Loucy (cell line): ENCODE measurements around the gene QSOX1.

Source experiments
- H2AFZ ChIP-seq: fragments of 200-600 bp; sonication (generic); 2 replicates; pipeline ENCODE4 v1.6.0; 2016; ENCODE audit warnings: antibody characterized with exemption, mild to moderate bottlenecking, low read length, moderate library complexity
- H3F3A ChIP-seq: fragments of 200-600 bp; 2 replicates; pipeline ENCODE4 v1.6.0; 2016; ENCODE audit warnings: antibody characterized with exemption, low read depth, mild to moderate bottlenecking
- H3K27me3 ChIP-seq: fragments of 200-600 bp; sonication (generic); 2 replicates; pipeline ENCODE4 v1.6.1; 2014; ENCODE audit warnings: low read length, mild to moderate bottlenecking; ENCODE audit not compliant: insufficient read depth, poor library complexity, severe bottlenecking
- H3K36me3 ChIP-seq: fragments of 200-600 bp; sonication (generic); 2 replicates; pipeline ENCODE4 v1.6.1; 2016; ENCODE audit warnings: low read length; ENCODE audit not compliant: insufficient read depth
- H3K4me1 ChIP-seq: fragments of 200-600 bp; sonication (generic); 2 replicates; pipeline ENCODE4 v1.5.1; 2014; ENCODE audit warnings: low read length, mild to moderate bottlenecking; ENCODE audit not compliant: insufficient read depth, poor library complexity, severe bottlenecking
- H3K4me2 ChIP-seq: fragments of 200-600 bp; sonication (generic); 2 replicates; pipeline ENCODE4 v1.6.0; 2014; ENCODE audit warnings: antibody characterized with exemption, low read length, low read depth, mild to moderate bottlenecking; ENCODE audit not compliant: poor library complexity, severe bottlenecking
- H3K4me3 ChIP-seq: fragments of 200-600 bp; sonication (generic); 2 replicates; pipeline ENCODE4 v1.5.1; 2014; ENCODE audit warnings: low read length, mild to moderate bottlenecking, mixed read lengths; ENCODE audit not compliant: poor library complexity, severe bottlenecking
- H3K79me2 ChIP-seq: fragments of 200-600 bp; sonication (generic); 2 replicates; pipeline ENCODE4 v1.6.1; 2014; ENCODE audit warnings: low read length; ENCODE audit not compliant: insufficient read depth
- H3K9ac ChIP-seq: fragments of 200-600 bp; sonication (generic); 2 replicates; pipeline ENCODE4 v1.6.0; 2014; ENCODE audit warnings: mild to moderate bottlenecking, low read depth, low read length, moderate library complexity; ENCODE audit not compliant: poor library complexity, severe bottlenecking
- H3K9me2 ChIP-seq: fragments of 200-600 bp; sonication (generic); replicated peaks from 2 replicates; pipeline ENCODE4 v1.6.1; 2016; ENCODE audit warnings: low read depth, low read length, mixed read lengths
- H3K9me3 ChIP-seq: fragments of 200-600 bp; sonication (generic); 2 replicates; pipeline ENCODE4 v1.6.1; 2014; ENCODE audit warnings: mild to moderate bottlenecking, antibody characterized with exemption, low read length, low read depth; ENCODE audit not compliant: insufficient read depth
- H4K20me1 ChIP-seq: fragments of 200-600 bp; sonication (generic); 2 replicates; pipeline ENCODE4 v1.6.0; 2014; ENCODE audit warnings: antibody characterized with exemption, low read length, mild to moderate bottlenecking; ENCODE audit not compliant: insufficient read depth, poor library complexity, severe bottlenecking
- CTCF ChIP-seq: fragments of 200-600 bp; sonication (generic); conservative IDR thresholded peaks from 2 replicates; pipeline ENCODE4 v1.5.1; 2014; ENCODE audit warnings: mild to moderate bottlenecking, antibody characterized with exemption, low read length
- EZH2phosphoT487 ChIP-seq: fragments of 200-600 bp; IDR thresholded peaks from 2 replicates; pipeline ENCODE4 v1.6.1; 2018; ENCODE audit warnings: antibody characterized with exemption, mild to moderate bottlenecking, moderate library complexity, borderline replicate concordance

Gene QSOX1

GRCh38 chr1:180194546-180195207 is 40.0 kb downstream of the QSOX1 start:
- H3K9me2 ChIP-seq: no peaks in the 10 kb centered on the region
- no peaks in the 10 kb centered on the region for H3F3A ChIP-seq
- H3K4me2 ChIP-seq: peak overlapping the region; percentile 76
- H3K9ac ChIP-seq: peak overlapping the region; percentile 86
- H2AFZ ChIP-seq: no peak overlapping the region
- H4K20me1 ChIP-seq: no peaks in the 10 kb centered on the region
- TF ChIP-seq EZH2phosphoT487: no peak
- TF ChIP-seq CTCF: no peak
- H3K4me3 ChIP-seq: peak overlapping the region; percentile 63
- H3K27me3 ChIP-seq: no peaks in the 10 kb centered on the region
- peaks cover 83% of the 10 kb centered on the region for H3K4me1 ChIP-seq
- peaks cover 43% of the 10 kb centered on the region for H3K36me3 ChIP-seq
- no peaks in the 10 kb centered on the region for H3K9me3 ChIP-seq
- H3K79me2 ChIP-seq: peaks cover 88% of the 10 kb centered on the region

GRCh38 chr1:180195401-180195800 is 40.7 kb downstream of the QSOX1 start:
- Histone ChIP-seq H4K20me1 (no peaks in the 10 kb centered on the region), H3K4me2 (peak overlapping the region; percentile 76), H3K9me2 (no peaks in the 10 kb centered on the region), H3F3A (no peaks in the 10 kb centered on the region), H3K9ac (peak overlapping the region; percentile 86), H3K4me3 (peak overlapping the region; percentile 63), H3K4me1 (peaks cover 76% of the 10 kb centered on the region), H3K36me3 (peaks cover 36% of the 10 kb centered on the region), H3K9me3 (no peaks in the 10 kb centered on the region), H3K79me2 (peaks cover 81% of the 10 kb centered on the region), H2AFZ (no peak overlapping the region), H3K27me3 (no peaks in the 10 kb centered on the region)
- TF ChIP-seq CTCF (no peak), EZH2phosphoT487 (no peak)

- Histone ChIP-seq H3K79me2 (peaks cover 76% of the 10 kb centered on the region), H3K9me3 (no peaks in the 10 kb centered on the region), H3K4me1 (peaks cover 71% of the 10 kb centered on the region), H3K9me2 (no peaks in the 10 kb centered on the region), H3K27me3 (no peaks in the 10 kb centered on the region), H3F3A (no peaks in the 10 kb centered on the region), H3K9ac (peak overlapping the region; percentile 86), H3K4me2 (peak overlapping the region; percentile 76), H3K4me3 (peak overlapping the region; percentile 63), H2AFZ (no peak overlapping the region), H3K36me3 (peaks cover 31% of the 10 kb centered on the region), H4K20me1 (no peaks in the 10 kb centered on the region)
- TF ChIP-seq EZH2phosphoT487 (no peak), CTCF (no peak)
Observed at GRCh38 chr1:180195916-180196315, 41.2 kb downstream of the QSOX1 start.
